ENCODE results near the gene CRYGC.
"Not testable (repeated sequence)": the region's sequence is repeated elsewhere in the genome, so short reads cannot be mapped to it uniquely, and the experiment has no call there.

CRYGC gene, protein sequence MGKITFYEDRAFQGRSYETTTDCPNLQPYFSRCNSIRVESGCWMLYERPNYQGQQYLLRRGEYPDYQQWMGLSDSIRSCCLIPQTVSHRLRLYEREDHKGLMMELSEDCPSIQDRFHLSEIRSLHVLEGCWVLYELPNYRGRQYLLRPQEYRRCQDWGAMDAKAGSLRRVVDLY

DNA sequence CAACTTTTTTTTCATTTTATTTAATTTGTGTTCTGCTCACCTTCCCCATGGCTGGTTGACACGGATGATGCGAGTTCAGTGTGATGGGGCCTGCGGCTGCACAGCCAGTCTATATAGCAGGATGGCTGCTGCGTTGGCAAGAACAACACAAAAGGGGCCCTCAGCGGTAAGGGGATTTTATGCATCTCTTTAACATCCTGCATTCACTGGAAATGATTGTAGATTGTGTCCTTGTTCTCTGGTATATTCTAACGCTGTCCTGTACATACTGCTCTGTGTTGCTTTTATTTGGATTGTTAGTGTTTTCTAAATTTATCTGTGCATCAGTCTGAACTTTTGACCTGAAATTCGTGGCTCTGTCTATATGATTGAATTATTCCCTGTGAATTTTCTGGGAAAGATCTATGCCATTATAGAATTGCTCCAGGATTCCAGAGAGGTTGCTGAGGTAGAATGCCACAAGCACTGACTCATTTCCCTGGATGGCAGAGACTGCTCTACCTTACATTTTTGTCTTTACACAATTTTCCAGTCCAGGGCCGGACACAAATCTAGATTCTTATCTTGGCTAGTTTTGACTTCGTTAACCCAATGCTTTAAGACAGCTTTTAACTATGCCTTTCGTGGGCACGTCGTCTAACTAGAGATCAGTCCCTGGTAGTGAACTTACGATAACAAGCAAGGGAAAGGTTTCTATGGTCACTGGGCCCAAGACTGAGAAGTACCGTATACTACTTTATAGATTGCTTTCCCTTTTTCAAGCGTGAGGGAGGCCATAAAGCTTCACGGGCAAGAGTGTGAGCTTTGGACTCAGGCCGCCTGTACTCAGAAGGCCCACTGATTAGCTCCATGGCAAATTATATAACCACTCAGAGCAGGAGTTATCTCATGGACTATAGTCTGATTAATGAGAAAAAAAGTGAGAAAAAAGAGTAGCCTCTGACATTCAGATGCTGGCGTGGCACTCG lies at the start of gene CRYGC:
Gene CRYGC, minus strand, starts transcription at position 85 of the 968 bp plus-strand sequence. Its CDS starts 36 bp downstream, at position 49.
- DNase-seq (ENCODE audit: low read depth) = no peak

DNA sequence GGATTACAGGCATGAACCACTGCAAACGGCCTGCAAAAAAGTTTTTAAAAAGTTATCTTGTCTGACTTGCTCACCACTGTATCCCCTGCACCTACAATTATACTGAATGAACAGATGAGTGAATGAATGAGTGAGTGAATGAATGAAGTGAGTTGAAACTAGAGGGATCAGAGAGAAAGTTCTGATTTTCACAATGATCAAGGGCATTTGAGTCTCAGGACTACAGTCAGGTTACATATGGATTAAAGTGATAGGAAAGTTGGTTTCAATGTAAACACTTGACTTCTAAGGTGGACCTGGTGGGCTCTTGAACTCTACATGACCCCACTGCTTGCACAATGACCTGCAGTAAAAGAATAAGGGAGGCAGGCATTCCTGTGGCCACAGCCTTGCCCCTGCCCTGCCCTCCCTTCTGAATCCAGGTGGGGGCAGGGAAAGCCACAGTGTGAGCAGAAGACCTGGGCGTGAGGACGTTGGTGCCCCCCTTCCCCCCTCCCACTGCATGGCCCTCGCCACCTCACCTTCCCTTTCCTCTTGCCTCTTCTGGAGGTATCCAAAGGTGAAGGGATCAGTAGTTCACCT lies 49.5 kb upstream of the CRYGC start:
- DNase-seq (ENCODE audit: low read depth) = no peak

DNA sequence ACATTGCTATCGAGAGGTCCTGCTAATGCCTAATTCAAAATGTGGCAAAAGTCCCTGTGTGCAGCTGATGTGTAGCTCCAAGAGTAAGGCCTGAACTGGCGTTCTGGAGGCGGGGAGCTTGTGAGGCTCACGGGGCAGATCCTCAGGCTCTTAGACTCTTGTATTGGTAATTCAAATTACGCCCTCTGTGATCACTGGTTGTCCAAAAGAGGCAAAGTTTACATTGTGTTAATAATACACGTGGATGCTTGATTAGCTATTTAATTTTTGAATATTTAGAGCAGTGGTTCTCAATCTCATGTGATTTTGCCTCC lies 46.2 kb upstream of the CRYGC start:
- DNase-seq (ENCODE audit: low read depth) = no peak

DNA sequence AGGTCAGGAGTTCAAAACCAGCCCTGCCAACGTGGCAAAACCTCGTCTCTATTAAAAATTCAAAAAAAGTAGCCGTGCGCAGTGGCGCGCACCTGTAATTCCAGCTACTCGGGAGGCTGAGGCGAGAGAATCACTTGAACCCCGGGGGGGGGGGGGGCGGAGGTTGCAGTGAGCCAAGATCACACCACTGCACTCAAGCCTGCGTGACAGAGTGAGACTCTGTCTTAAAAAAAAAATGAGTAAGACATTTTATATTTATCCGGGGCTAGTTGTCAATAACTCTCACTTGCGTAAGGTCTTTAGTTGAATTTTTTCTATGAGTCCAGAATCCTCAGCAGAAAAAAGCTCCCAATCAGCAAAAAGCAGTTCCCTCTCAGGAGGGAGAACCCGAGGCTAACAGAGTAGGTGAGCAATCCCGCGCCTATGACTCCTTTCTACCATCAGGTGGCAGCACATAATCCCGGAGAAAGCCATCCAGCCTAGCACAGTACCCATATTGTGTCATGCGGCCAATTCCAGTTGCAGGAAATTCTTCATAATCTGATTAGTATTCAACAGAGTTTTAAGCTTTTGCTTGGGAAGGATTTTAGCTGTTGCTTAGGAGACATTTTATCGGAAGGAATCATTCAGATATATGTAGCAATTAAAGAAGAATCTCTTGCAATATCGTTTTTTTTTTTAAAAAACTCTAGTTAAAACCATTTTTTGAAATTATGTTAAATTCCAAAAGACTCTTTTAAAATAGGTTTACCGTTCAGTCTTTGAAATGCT lies 45.6 kb upstream of the CRYGC start:
- DNase-seq (ENCODE audit: low read depth) = peak; percentile 23

DNA sequence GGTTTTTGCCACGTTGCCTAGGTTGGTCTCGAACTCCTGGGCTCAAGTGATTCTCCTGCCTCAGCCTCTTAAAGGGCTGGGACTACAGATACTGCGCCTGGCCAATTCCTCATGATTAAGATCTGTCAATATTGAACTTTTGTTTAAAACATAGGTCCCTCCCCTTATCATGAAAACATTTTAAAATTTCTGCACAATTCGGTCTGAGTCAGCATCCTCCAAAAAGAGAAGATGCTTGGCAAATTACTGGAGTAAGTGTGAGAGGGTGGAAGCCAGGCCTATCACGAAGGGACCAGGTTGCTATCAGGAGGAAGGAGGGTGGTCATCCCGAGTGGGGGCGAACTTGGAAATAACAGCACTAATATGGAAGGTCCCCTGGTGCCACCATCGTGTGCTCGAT lies 44.5 kb upstream of the CRYGC start:
- no peak for DNase-seq (ENCODE audit: low read depth)

DNA sequence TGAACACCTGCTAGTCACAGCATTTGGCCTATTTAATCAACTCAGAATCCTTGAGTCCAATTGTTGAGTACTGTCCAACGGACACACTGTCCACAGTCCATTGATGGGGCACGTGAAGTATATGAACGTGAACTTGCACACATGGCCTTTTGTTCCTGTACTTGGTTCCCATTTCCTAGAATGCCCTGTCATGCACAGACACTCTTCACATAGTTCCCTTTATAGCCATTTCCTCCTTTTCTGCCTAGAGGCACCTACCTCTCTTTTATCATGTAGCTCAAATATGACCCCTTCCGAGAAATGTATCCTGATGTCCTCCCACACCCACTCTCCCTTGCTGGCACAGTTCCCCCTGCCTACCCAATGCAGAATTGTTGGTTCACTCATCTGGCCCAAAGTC lies 42.5 kb upstream of the CRYGC start:
- DNase-seq (ENCODE audit: low read depth) = no peak

DNA sequence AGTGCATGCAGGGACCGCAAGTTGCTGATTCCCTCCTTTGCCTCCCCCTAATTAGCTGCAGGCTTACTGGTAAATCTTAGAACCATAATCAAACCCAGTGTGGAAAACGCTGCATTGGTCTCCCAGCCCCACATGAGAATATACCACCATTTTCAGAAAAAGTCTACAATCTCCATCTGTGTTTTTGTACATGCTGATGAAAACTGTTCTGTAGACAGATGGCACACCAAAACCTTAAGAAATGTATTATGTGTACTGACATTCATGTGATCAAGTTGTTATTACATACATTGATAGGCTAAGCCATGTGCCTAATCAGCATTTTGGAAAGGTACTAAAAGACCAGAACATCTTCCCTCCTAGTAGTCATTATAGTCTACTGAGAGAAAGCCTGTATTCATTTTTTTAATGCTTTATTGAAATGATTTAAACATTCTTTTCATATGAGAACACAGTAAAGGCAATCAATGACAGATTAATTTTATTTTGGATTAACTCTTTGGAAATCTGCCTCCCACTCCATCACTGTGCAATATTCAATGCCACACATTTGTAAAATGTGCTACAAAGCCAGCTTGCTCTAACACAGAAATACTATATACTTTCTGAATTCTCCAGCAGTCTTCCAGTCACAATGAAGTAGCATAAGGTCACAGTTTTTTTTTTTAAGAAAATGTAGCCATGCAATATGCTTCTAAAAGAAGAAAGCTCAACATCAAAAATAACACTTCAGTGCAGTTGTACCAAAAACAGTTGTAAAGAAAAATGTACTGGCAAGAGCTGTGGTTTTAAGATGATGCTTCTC lies 35.5 kb upstream of the CRYGC start:
- DNase-seq (ENCODE audit: low read depth) = no peak

DNA sequence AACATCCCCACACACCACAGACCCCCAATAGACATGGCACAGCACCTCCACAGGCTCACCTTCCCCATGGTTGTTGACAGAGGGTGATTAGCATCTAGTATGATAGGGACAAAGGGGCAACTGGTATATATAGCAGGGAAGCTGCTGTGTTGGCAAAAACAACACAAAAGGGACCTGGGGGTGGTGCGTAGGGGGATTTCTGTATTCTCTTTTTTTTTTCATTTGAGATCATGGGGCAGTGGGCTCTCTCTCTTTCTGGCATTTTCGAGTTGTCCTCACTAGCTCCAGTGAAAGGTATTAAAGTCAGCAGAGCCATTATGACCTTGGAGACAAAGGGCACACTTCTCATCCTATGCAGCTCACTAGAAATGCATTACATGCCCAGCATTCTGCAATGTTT lies 33.9 kb upstream of the CRYGC start, which contains the start of gene CRYGA:
Gene CRYGA, minus strand, starts transcription at position 101 of the 400 bp plus-strand sequence. Its CDS starts 33 bp downstream, at position 68.
- no peak for DNase-seq (ENCODE audit: low read depth)

DNA sequence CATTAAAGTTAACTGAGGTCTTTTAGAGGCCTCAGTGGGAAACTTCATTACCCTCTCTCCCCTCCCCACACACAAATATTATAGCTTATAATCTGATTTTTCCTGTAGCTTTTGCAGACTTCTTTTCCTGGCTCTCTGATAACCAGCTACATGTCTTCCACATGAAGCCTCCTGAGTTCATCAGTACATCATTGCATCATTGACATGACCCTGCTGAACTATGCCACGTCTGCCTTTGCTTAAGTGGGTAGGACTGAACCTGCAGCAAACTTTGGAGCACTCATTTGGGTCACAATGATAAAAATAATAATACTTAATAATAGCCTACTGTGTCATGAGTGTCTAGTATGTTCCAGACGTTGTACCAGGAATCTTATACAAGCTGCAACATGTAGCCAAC lies 26.8 kb upstream of the CRYGC start:
- no peak for DNase-seq (ENCODE audit: low read depth)

DNA sequence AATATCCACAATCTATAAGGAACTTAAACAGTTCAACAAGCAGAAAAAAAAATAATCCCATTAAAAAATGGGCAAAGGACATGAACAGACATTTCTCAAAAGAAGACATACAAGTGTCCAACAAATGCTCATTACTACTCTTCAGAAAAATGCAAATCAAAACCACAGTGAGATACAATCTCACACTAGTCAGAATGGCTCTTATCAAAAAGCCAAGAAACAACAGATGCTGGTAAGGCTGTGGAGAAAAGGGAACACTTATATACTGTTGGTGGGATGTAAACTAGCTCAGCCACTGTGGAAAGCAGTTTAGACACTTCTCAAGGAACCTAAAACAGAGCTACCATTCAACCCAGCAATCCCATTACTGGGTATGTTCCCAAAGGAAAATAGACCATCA lies 23.5 kb upstream of the CRYGC start:
- DNase-seq (ENCODE audit: low read depth) = no peak

DNA sequence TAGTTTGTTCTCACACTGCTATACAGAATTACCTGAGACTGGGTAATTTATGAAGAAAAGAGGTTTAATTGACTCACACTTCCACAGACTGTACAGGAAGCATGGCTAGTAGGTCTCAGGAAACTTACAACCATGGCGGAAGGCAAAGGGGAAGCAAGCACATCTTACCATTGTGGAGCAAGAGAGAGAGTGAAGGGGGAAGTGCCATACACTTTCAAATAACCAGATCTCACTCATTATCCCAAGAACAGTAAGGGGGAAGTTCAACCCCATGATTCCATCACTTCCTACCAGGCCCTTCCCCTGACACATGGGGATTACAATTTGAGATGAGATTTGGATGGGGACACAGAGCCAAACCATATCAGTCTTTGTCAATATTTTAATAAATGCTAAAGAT lies 21.3 kb upstream of the CRYGC start:
- no peak for DNase-seq (ENCODE audit: low read depth)

DNA sequence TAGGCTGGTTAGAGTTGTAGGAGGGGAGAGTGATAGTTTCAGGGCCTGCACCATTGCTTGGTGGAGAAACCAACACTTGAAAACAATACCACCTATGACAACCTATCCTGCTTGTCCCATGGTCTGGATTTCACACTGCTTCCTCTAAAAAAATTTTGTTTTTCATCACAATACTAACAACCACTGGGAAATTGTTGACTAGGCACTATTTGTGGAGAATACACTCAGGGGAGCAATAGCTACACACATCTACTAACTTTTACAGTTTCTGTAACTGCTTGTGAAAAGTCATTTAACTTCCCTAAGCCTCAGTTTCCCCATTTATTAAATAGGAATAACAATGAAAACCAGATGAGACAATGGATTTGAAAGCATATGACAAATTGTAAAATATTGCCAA lies 20.5 kb upstream of the CRYGC start:
- no peak for DNase-seq (ENCODE audit: low read depth)

DNA sequence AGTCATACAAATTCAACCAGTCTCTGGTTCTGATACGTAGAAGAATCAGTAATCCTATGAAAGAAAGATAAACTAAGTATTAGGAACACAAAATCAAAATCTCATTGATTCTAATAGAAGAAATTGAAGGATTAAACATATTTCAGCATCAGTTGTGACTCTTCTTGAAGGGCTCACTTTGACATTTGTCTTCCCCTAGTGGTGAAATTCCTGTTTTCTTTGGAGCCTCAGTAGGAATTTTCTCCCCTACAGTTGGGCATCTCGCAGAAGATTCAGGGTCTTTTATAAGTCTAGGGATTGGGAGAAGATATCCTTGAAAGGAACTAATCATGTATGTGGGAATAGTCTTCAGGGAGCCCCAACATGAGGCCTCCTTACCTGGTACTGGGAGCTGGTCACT lies 19.2 kb upstream of the CRYGC start:
- no peak for DNase-seq (ENCODE audit: low read depth)

DNA sequence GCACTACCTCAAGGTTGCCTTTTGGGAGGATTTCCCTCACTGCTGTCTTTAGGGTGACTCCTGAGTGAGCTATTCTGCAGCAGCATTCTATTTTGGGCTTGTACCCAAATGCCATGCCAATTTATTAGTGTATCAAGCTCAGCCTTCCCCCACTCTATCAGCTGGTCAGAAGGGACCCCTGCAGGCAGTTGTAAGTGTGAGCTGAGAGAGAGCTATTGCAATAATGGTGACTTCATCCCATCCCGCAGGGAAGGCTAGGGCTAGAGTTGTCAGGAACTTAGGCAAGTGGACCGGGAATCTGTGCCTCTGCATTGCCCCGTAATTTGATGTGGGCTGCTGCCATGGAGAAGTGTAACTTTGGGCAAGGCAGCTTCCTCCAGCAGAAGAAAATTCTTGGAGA lies 18.1 kb upstream of the CRYGC start:
- DNase-seq (ENCODE audit: low read depth) = no peak

DNA sequence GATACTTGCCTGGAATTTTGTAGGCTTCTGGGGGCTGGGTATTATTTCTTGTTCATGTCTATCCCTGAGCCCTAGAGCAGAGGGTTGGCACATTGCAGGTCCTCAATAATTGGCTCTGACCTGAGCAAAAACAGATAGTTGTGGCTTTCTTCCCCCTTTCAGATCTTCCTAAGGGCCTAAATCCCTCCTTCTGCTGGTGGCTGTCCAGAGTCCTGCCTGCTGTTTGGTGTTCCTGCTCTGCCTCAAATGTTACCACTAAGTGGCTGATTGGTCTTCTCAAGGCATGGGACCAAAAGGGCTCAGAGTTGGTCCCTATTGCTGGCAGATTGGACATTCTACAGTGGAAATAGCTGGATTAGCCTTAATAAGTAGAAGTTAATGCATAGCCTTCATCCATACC lies 17.4 kb upstream of the CRYGC start:
- no peak for DNase-seq (ENCODE audit: low read depth)

DNA sequence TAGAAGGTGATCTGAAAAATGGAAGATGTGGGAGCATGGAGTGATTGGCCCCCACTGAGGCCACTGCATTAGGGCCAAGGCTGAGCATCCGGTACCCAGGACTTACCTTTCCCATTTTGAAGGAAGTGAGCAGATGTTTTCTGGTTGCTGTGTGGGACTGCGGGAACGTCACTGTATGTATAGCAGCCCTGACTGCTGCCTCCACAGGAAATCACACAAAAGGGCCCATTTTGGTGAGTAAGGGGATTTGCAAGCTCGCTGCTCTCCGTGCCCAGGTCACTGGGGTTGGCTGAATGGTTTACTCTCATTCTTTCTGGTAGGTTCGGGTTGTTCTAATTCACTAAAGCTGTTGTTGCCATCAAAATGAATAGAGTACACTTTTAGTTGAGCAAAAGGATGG lies 16.4 kb upstream of the CRYGC start, which contains the start of gene CRYGB:
Gene CRYGB, minus strand, starts transcription at position 153 of the 400 bp plus-strand sequence. Its CDS starts 38 bp downstream, at position 115.
- no peak for DNase-seq (ENCODE audit: low read depth)

DNA sequence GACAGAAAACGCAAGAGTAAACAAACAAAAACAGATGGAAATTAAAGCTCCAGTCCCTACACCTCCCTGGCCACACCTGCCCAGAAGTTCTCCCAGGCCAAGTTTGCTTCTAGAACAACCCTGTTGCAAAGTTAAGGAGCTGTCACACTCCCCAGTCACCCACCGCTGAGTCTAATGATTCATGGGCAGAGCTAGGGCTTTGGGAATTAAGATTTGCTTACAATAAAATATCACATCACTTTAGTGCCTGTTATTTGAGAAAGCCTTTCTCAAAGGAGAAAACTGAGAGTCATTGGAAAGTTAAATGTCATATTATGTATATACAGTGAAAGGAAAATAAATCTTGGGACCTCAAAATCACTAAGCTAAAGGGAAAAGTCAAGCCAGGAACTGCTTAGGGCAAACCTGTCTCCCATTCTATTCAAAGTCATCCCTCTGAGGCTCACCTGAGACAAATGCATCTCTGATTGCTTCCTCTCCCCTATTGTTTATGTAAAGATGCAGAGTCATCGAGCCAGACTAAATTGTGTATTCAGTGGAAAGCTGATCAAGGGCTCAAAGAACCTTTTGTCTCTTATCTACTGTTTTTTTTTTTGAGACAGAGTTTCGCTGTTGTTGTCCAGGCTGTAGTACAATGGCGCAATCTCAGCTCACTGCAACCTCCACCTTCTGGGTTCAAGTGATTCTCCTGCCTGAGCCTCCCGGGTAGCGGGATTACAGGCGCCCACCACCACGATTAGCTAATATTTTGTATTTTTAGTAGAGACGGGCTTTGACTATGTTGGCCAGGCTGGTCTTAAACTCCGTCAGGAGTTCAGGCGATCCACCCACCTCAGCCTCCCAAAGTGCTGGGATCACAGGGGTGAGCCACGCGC lies 13.5 kb upstream of the CRYGC start:
- no peak for DNase-seq (ENCODE audit: low read depth)

DNA sequence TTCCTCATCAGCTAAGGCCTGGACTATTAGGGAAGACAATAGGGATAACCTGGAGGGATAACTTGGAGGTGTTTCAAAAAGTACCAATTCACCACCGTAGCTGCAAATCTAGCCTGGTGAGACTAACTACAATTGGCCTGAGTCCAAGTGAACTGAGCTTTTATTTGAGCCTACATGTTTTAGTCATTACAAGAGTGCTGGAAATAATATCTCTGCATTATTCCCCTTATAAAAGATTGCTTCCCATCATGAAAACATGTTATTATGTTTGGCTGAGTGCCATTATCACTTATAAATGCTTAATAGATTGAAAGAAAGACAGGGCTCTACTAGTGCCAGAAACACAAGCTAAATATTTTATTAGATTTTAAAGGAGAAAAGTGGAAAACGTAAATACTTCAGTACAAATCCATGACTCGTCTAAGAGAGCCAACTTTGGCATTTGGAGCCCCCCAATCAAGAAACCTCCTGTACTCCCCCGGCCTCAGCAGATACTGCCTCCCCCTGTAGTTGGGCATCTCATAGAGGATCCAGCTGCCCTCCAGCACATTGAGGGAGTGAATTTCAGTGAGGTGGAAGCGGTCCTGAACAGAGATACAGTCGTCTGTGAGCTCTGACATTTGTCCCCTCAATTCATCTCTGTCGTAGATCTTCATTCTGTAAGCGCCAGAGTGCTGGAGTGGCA lies 12.8 kb upstream of the CRYGC start:
- DNase-seq (ENCODE audit: low read depth) = no peak

DNA sequence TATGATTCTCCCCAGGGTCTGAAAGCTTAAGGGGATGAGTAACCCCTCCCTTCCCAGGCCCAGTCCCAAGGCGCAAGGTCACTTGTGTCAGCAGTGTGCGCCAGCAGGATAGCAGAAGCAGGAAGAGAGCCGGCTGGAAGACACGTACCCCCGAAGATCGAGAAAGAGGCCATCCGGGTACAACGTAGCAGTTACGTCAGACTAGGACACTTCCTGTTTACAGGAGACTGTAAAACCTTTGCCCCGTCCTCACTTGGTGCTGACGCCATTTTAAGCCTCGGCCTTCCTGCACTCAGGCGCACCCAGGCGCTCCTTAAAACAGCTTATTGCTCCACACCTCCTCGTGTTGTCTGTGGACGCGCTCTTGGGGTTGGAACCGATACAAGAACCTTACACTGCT lies 9.8 kb upstream of the CRYGC start:
- DNase-seq (ENCODE audit: low read depth) = no peak

DNA sequence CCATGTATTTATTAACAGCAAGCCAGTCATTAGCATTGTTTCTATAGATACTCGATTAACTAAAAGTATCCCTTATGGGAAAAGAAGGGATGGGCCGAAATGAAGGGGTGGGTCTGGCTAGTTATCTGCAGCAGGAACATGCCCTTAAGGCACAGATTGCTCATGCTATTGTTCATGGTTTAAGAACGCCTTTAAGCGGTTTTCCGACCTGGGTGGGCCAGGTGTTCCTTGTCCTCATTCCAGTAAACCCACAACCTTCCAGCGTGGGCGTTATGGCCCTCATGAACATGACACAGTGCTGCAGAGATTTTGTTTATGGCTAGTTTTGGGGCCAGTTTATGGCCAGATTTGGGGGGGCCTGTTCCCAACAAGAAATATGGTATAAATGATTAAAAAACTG lies 8.7 kb upstream of the CRYGC start:
- DNase-seq (ENCODE audit: low read depth) = not testable (repeated sequence)
